Measurements from ENCODE around the gene IGFBP5. TPM values are rescaled to one million over a fixed set of nuclear protein-coding genes. Genes with fewer than 3 reads are reported as not detected.
A peak's percentile ranks its signal among the peaks of the same experiment; 100 is the strongest.

Gene IGFBP5
- total RNA-seq, 1 donor from 2014 or later, result 17.2 TPM

DNA sequence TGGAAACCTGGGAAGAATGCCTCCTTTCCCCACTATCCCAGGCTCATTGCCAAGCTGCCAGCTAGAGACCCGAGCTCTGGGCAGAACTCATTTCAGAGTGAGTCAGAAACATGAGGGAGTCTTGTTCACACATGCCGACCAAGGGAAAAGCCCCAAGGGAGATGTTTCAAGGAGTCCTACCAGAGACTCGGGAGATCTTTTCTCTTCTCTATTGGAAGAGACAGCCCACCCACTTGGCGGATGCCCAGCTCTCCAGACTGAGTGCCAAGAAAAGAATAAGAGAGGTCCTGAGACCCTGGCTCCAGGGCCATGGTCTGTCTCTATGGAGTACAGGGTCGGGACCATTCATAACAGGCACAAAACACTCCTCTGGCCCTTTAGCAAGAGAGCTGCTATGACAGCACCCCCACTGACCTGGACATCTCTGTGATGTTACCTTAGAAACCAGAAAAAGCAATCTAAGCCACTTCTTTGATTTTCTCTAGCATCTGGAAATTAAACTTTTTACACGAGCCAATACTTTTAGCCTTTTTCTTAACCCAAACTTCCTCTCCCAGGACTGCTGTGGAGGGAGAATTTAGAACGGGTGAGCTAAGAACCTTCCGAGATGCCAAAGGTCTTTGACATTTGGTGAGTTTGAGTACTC lies 18.5 kb upstream of the IGFBP5 start:
- DNase-seq, result no peak

DNA sequence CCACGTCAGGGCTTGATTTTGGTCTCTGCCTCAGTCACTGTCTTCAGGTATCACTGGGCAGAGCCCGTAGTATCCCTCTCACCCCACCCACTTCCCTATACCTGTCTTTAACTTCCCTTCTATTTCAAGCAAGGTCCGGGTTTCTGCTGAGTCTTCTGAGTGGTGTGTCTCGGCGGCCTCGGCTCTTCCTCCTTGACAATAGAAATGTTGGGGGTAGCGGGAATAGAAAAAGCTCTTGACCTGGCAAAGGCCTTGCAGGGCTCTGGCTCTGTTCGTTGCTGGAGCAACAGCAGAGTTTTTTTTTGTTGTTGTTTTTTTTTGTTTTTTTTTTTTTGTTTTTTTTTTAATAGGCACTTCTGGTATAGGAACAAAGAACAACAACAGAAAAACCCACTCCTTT lies 16.0 kb upstream of the IGFBP5 start:
- DNase-seq, result no peak

- DNase-seq, result no peak
Measured at GRCh38 chr2:216710551-216711301, 15.4 kb upstream of the IGFBP5 start.

- no peak for DNase-seq
Measured at GRCh38 chr2:216702756-216703155, 7.4 kb upstream of the IGFBP5 start.

DNA sequence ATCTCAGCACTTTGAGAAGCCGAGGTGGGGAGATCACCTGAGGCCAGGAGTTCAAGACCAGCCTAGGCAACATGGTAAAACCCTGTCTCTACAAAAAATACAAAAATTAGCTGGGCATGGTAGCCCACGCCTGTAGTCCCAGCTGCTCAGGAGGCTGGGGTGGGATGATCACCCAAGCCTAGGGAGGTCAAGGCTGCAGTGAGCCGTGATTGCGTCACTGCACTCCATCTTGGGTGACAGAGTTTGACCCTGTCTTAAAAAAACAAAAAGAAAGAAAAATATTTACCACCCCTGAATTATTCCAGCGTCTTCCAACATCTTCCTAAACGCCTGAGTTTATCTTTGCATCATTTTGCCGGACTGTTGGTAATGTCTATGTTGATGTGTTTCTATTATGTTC lies 6.2 kb upstream of the IGFBP5 start:
- DNase-seq, result no peak

GRCh38 chr2:216700781-216701180 lies 5.4 kb upstream of the IGFBP5 start:
- no peak for DNase-seq

GRCh38 chr2:216700088-216700567 lies 4.8 kb upstream of the IGFBP5 start:
- DNase-seq, result no peak

DNA sequence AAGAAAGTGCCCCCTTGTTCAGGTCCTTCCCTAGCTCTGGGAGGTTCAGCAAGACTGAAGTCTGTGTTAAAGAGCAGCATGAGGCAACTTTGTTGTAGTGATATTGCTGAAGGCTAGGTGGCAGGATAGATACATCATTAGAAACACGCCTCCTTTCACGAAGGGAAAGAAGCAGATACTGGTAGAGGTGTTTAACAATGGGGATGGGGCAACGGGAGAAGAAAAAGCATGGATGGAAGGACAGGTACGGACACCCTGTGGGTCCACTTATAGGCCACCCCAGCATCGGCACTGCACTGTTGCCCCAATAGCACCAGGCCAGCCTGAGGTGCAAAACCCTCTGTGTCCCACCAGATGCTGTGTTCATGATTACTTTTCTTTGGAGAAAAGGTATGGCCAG lies 3.5 kb upstream of the IGFBP5 start:
- DNase-seq, result no peak

- DNase-seq, result no peak
Measured at GRCh38 chr2:216698293-216698692, 2.9 kb upstream of the IGFBP5 start.

DNA sequence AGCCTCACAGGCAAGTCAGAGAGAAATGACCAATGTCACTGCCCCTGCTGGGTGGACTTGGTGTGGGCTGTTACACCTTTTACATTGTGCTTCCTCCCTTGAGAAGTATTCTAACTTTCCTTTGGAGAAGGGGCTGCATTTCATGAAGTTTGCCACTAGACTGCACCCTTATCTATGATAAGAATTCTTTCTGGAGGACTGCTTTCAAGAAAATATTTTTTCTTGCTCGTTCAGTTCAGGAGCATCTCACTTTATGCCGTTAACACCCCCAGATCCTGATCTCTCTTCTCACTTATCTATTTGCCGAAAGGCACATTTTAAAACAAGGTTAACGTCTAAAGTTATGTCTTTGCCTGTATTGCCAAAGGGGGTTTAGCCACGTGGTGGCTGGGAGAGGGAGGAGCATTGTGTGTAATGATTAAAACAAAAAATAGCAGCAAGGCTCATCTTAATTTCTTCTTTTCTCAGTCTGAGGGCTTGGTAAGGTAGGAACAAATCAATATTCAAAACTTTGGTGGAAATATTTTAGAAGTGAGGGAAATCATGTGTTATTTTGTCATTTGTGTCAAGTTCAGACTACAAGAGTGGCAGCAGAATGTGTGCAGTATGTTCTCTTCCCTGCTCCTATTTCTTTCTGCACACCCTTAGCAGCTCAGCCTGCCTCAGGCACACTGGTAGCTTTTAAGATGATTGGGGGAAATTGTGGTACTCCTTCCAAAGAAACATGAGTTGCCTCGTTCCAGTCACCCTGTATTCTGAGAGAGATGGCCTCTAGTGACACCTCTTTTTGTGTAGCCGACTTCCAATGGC lies 1.6 kb upstream of the IGFBP5 start:
- DNase-seq, result no peak

DNA sequence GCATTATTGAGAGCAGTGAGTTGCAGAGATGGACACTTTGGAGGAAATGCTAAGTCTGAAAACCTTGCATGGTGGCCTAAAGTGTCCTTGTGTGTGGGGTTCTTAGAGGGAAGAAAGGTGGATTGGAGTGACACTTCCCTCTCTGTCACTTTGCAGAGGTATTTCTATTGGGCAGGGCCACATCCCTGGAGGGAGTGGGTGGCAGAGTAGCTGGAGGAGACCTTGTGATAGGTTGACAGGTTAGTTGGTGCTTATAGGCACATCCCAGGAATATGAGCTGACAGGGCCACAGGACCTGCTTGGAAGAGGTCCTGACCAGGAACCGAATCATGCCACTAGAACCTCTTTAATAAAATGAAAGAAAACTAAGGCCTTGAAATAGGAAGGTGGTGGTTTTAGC lies 972 bp upstream of the IGFBP5 start:
- no peak for DNase-seq

DNA sequence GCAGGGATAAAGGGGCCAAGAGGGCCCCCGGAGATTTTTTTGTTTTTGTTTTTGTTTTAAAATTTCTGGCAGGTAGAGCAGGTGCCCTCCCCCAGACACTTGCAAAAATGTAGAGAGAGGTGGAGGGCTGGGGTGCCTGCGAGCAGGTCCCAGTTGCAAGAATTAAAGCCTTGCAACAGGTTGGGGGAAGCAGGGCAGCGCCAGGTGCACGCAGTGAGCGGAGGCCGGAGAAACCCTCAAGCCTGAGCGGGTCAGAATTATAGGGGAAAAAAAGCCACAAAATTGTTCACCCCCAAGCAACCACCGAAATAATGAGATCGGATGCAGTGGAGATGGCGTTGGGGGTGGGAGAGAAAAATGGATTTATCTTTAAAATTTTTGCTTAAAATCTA lies 527 bp downstream of the IGFBP5 start:
- no peak for DNase-seq

- peak; percentile 47 for DNase-seq
Measured at GRCh38 chr2:216694082-216694825, 1.1 kb downstream of the IGFBP5 start.

DNA sequence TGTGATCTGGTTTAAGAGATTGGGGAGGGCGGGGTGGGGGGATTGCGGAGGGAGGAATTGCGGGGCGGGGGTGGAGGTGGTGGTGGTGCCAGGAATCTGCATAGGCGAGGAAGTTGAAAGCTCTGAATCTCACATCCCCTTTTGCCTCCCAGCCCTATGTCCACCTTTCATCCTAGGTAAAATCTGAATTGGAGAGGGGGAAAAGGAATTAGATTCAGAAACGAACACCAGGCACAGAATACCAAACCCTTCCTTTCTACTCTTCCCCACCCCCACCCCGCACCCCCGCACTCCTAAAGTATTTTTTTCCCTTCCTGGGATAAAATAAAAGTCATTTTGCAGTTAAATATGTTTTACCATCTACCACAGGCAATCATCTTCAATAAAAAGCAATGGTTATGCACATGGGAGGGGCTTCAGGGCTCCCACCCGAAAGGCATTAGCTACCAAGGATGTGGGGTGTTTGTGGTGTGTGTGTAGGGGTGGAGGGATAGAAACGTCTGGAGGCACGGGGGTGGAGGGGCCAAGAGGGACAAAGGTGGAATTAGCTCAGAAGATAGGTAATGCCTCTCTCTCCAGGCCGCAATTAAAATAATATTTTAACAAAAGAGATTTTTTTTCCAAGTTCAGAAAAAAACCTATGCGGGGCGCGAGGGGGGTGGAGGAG lies 1.8 kb downstream of the IGFBP5 start:
- no peak for DNase-seq

- DNase-seq, result peak; percentile 22
Measured at GRCh38 chr2:216692636-216693413, 2.5 kb downstream of the IGFBP5 start.

GRCh38 chr2:216690853-216691741 lies 4.3 kb downstream of the IGFBP5 start:
- peak; percentile 57 for DNase-seq

DNA sequence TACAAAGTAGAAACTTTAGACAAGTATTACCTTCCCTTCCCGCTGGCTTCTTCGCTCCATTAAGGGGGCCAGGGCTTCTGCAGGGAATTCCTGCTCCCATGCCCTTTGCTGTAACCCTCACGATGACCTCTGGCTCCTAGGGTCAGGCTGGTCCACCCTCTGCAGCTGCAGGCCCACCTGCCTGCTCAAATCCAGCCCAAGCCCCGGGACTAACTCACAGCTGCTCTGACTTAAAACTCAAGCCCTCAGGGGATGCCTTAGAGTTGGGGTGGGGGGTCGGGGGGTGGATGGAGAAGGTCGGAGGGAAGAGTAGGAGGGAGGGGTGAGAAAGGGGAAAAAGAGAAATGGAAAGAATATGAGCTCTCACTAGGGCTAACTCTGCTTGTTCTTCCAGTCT lies 4.9 kb downstream of the IGFBP5 start:
- DNase-seq, result no peak

DNA sequence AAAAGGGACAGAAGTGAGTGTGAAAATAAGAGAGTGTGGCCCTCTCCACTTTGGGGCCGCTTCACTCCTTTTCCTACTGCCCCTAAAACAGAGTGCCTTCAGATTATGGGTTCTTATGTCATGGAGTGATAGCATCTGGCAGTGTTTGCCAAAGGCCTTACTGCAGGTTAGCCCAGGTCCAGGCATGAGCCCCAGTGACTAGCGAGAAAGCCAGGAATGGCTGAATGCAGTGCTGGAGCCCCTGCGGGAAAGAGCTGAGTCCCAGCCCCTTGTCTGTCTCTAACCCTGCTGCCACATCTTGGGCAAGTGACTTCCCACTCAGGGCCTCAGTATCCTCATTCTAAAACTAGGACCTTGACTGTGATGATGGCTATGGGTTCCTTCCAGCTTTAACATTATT lies 6.0 kb downstream of the IGFBP5 start:
- no peak for DNase-seq

- no peak for DNase-seq
Measured at GRCh38 chr2:216688731-216689340, 6.5 kb downstream of the IGFBP5 start.

GRCh38 chr2:216687646-216688045 lies 7.7 kb downstream of the IGFBP5 start:
- DNase-seq, result no peak

Data from occipital lobe (tissue), 2 donors.